Progenitor cell of endocrine pancreas (in vitro differentiated cells): Measurements from ENCODE around the gene CAMSAP1. TPM values are rescaled to one million over a fixed set of nuclear protein-coding genes. Genes with fewer than 3 reads are reported as not detected.

ENCODE experiments used
- DNase-seq: peaks from one replicate; pipeline ENCODE4 v3.0.0; 2021; ENCODE audit warnings: low spot score; ENCODE audit not compliant: unreplicated experiment
- H3K27ac Mint-ChIP-seq: 2 replicates; pipeline ENCODE4 v1.8.0; 2021; ENCODE audit warnings: mild to moderate bottlenecking, moderate library complexity, mixed read lengths
- H3K27me3 Mint-ChIP-seq: 2 replicates; pipeline ENCODE4 v1.8.0; 2021; ENCODE audit warnings: mixed read lengths
- H3K36me3 Mint-ChIP-seq: 2 replicates; pipeline ENCODE4 v1.8.0; 2022; ENCODE audit warnings: mixed read lengths; ENCODE audit not compliant: insufficient read depth
- H3K4me1 Mint-ChIP-seq: 2 replicates; pipeline ENCODE4 v1.8.0; 2021; ENCODE audit warnings: low read depth, mixed read lengths
- H3K4me3 Mint-ChIP-seq: 2 replicates; pipeline ENCODE4 v1.8.0; 2021; ENCODE audit warnings: low read depth, mild to moderate bottlenecking, moderate library complexity, mixed read lengths
- H3K9me3 Mint-ChIP-seq: 2 replicates; pipeline ENCODE4 v1.8.0; 2021; ENCODE audit warnings: low read depth, mixed read lengths
- CTCF ChIP-seq: fragments of 200-600 bp; sonication (generic); IDR thresholded peaks from one replicate; pipeline ENCODE4 v1.5.0; 2021; ENCODE audit warnings: antibody characterized with exemption, mild to moderate bottlenecking; ENCODE audit not compliant: unreplicated experiment
- total RNA-seq: library from RNA; stranded (reverse); gene quantifications from 2 replicates; pipeline ENCODE4 v1.2.1, GENCODE V29; 2021

The CAMSAP1 gene
- total RNA-seq, 1 donor from 2014 or later = 82.2 TPM

- Mint-ChIP-seq H3K9me3 (peaks cover 4% of the 10 kb centered on the region), H3K4me1 (no peaks in the 10 kb centered on the region), H3K27me3 (no peaks in the 10 kb centered on the region), H3K4me3 (no peak overlapping the region), H3K27ac (no peak overlapping the region), H3K36me3 (no peaks in the 10 kb centered on the region)
- no peak for DNase-seq
- no peak for TF ChIP-seq CTCF
Observed at GRCh38 chr9:135768516-135769218, 138.7 kb downstream of the CAMSAP1 start.

- no peak for DNase-seq
- Mint-ChIP-seq H3K4me3 (no peak overlapping the region), H3K27me3 (no peaks in the 10 kb centered on the region), H3K4me1 (no peaks in the 10 kb centered on the region), H3K27ac (no peak overlapping the region), H3K9me3 (peaks cover 4% of the 10 kb centered on the region), H3K36me3 (no peaks in the 10 kb centered on the region)
- no peak for TF ChIP-seq CTCF
Observed at GRCh38 chr9:135766707-135767106, 140.6 kb downstream of the CAMSAP1 start.

- Mint-ChIP-seq H3K4me1 (no peaks in the 10 kb centered on the region), H3K36me3 (no peaks in the 10 kb centered on the region), H3K27ac (no peak overlapping the region), H3K27me3 (no peaks in the 10 kb centered on the region), H3K4me3 (no peak overlapping the region), H3K9me3 (peaks cover 4% of the 10 kb centered on the region)
- no peak for TF ChIP-seq CTCF
- no peak for DNase-seq
Observed at GRCh38 chr9:135766251-135766650, 141.1 kb downstream of the CAMSAP1 start.

- H3K27me3 Mint-ChIP-seq = no peaks in the 10 kb centered on the region
- no peak for TF ChIP-seq CTCF
- H3K9me3 Mint-ChIP-seq = peaks cover 4% of the 10 kb centered on the region
- no peak overlapping the region for H3K27ac Mint-ChIP-seq
- no peaks in the 10 kb centered on the region for H3K4me1 Mint-ChIP-seq
- H3K36me3 Mint-ChIP-seq = no peaks in the 10 kb centered on the region
- no peak for DNase-seq
- no peak overlapping the region for H3K4me3 Mint-ChIP-seq
Observed at GRCh38 chr9:135765416-135765815, 141.9 kb downstream of the CAMSAP1 start.

GRCh38 chr9:135764731-135765130 lies 142.6 kb downstream of the CAMSAP1 start:
- peaks cover 4% of the 10 kb centered on the region for H3K9me3 Mint-ChIP-seq
- H3K27ac Mint-ChIP-seq = no peak overlapping the region
- H3K36me3 Mint-ChIP-seq = no peaks in the 10 kb centered on the region
- TF ChIP-seq CTCF = no peak
- H3K4me3 Mint-ChIP-seq = no peak overlapping the region
- no peaks in the 10 kb centered on the region for H3K27me3 Mint-ChIP-seq
- DNase-seq = no peak
- no peaks in the 10 kb centered on the region for H3K4me1 Mint-ChIP-seq
